ENCODE results near the gene CELA2B.

The CELA2B gene

DNA sequence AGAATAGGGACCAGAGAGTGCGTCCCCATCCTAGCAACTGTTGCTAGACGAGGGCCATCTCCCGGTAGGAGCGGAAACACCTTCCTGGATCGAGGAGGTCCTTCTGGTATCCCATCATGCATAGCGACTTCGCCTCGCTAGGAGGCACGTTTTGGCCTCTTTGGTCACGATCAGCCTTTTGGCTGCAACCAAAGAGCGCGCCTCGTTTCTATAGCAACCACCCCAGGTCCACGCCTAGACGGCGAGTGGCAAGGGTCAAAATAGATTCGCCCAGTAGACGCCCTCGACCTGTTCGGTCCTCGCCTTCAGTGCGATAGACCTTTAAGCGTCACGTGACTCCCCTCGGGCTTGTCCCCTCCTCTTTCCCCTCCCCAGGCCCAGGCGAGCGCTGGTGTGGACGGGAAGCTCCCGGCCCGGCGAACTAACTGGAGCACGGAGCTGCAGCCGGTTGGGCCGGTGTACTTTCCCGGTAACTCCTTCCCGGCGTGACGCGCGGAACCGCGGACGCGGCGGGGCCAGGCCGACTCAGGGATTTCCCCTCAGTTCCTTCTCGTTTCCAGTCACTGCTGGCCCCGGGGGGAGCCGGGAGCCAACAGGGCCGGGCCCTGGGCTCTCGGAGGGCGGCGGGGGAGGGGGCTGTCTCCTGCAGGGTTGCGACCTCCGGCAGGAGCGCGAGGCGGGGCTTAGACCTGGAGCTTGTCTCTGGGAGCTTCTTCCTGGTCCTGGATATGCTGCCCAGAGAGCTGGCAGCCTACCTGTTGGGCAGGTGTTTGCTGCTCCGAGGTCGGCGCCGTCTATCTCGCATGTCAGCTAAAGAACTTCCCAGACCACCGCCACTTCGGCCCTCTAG lies 50.8 kb downstream of the CELA2B start, which contains the start of gene DNAJC16:
Gene DNAJC16, plus strand, starts transcription at position 359 of the 850 bp plus-strand sequence. CDS start 2,258 bp downstream, outside the sequence.
- peak; percentile 97 for DNase-seq

DNA sequence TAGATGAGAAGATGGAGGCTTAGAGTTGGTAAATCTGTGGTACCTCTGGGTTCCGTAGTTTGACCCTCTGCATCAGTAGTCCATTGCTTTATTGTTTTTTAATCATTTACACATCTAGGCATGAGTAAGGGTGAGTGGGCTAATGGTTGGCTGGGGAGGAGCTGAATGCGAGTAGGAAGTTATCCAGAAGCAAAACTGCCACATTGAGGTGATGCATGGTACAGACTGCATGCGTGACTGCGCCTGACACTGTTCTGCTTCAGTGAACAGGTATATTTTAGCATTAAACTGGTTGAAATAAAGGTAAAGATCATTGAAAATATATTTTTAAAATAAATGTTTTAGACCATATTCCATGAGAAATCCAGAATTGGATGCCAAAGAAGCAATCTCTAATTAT lies 55.1 kb downstream of the CELA2B start:
- DNase-seq: no peak

DNA sequence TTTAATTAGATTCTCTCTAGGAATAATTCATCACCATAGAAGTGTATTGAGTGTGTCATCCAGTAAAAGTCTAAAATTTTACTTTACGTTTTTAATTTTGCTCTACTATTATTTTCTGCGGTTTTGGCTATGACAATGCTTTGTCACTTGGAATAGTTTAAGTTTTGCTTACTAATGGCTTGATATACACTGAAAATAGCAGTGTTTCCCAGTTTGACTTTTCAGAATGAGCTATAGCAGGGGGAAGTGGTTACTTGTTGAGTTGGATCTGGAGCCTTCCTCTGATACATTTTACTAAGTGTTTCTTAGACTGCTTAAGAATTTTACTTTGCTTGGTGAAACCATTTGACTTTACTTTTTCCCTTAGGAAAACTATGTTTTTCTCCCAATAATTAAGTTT lies 55.8 kb downstream of the CELA2B start:
- no peak for DNase-seq

DNA sequence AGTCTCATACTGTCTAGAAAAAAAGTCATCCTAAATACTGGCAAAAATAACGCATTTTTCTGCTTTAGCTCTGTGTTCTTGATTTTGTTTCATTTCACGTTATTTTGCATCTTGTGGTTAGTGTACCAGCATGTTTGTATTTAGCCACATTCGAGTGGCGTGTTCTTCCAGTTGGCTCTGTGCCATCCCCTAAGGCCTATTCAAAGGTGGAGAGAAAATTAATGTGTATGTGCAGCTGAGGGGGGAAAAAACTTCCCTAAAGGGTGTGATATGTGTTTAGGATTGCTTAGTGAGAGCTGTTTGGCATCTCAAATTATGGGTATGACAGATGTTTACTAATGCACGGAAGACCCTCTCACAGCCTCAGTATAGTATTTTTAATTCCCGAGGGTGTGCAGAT lies 62.9 kb downstream of the CELA2B start:
- DNase-seq: no peak

DNA sequence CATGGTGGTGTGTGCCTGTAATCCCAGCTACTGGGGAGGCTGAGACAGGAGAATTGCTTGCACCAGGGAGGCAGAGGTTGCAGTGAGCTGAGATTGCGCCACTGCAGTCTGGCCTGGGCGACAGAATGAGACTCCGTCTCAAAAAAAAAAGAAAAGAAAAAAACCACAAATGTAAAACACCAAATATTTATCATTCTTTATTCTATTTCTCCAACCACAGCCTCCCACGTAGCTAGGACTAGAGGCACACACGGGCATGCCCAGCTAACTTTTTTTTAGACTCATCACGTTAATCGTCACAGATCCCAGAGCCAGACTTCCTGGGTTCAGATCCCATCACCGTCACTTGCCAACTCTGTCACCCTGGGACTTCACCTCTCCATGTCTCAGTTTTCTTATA lies 64.3 kb downstream of the CELA2B start:
- DNase-seq: no peak
